ENCODE results near the gene ZYG11B. TPM values are rescaled to one million over a fixed set of nuclear protein-coding genes. Genes with fewer than 3 reads are reported as not detected.

ZYG11B gene
- total RNA-seq, 4 donors from 2014 or later: 42.1 to 72.2 (median 52.2) TPM

DNA sequence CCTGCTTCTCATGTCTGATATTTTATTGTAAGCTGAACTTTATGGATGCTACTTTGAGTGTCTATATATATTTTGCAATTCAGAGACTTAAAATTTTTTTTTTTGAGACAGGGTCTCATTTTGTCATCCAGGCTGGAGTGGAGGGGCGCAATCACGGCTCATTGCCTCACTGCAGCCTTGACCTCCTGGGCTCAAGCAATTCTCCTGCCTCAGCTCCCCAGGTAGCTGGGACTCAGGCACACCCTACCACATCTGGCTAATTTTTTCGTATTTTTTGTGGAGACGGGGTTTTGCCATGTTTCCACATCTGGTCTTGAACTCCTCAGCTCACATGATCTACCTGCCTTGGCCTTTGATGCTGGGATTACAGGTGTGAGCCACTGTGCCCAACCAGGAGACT is 124.7 kb downstream of the ZYG11B start:
- intact Hi-C loops (cut with DNase I): no loop called here
- DNase-seq (ENCODE audit: extremely low spot score): no peak
- WGBS: 82% methylated on average over 4 of the region's 4 CpGs
- Histone ChIP-seq H3K27me3 (peaks cover 0 to 44% (median 0%) of the 10 kb centered on the region in 4 donors), H3K4me1 (no peaks in the 10 kb centered on the region), H3K4me3 (no peak overlapping the region), H3K9me3 (no peaks in the 10 kb centered on the region), H3K36me3 (no peaks in the 10 kb centered on the region), H3K27ac (replicated peaks in 1 of 4) (no peak overlapping the region)
- TF ChIP-seq POLR2AphosphoS5 (IDR thresholded peaks at IDR 0.05): no peak

DNA sequence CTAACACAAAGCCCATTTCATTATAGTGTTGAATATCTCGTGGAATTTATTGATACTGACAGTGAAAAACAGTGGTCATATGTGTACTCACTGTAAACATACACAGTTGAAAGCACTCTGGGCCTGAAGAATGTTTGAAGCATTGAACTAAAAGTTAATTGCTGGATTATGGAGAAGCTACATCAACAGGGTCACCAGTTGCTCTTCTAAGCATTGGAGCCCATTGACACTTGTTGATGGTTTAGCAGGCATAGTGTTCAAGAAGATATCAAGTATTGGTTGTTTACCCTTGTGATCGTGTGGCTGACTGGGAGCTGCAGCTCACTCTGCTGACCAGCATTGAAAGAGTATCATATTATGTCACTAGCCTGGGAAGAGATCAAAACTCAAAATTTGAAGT is 126.6 kb downstream of the ZYG11B start:
- Histone ChIP-seq H3K4me1 (no peaks in the 10 kb centered on the region), H3K27me3 (peaks cover 0 to 27% (median 0%) of the 10 kb centered on the region in 4 donors), H3K27ac (replicated peaks in 1 of 4) (no peak overlapping the region), H3K4me3 (no peak overlapping the region), H3K36me3 (no peaks in the 10 kb centered on the region), H3K9me3 (no peaks in the 10 kb centered on the region)
- DNase-seq (ENCODE audit: extremely low spot score): no peak
- 73% methylated on average over 2 of the region's 2 CpGs for WGBS
- intact Hi-C loops (cut with DNase I): no loop called here
- TF ChIP-seq POLR2AphosphoS5 (IDR thresholded peaks at IDR 0.05) (no peak), POLR2A (IDR thresholded peaks at IDR 0.05; ENCODE audit: low read depth) (no peak), EP300 (IDR thresholded peaks at IDR 0.05) (no peak)
- TF ChIP-seq, protein P1, sequence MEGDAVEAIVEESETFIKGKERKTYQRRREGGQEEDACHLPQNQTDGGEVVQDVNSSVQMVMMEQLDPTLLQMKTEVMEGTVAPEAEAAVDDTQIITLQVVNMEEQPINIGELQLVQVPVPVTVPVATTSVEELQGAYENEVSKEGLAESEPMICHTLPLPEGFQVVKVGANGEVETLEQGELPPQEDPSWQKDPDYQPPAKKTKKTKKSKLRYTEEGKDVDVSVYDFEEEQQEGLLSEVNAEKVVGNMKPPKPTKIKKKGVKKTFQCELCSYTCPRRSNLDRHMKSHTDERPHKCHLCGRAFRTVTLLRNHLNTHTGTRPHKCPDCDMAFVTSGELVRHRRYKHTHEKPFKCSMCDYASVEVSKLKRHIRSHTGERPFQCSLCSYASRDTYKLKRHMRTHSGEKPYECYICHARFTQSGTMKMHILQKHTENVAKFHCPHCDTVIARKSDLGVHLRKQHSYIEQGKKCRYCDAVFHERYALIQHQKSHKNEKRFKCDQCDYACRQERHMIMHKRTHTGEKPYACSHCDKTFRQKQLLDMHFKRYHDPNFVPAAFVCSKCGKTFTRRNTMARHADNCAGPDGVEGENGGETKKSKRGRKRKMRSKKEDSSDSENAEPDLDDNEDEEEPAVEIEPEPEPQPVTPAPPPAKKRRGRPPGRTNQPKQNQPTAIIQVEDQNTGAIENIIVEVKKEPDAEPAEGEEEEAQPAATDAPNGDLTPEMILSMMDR (IDR thresholded peaks at IDR 0.05): no peak

DNA sequence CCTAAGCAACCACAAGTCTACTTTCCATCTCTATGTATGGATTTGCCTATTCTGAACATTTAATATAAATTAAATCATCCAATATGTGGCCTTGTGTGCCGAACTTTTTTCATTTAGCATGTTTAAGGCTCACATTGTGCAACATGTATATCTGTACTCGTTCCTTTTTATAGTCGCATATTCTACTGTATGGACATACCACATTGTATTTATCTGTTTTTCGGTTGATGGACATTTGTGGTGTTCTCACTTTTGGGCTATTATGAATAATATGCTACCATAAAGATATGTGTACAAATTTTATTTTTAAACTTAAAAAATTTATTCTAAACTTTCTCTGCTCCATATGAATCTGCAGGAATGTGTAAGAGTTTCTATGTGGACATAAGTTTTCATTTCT is 129.3 kb downstream of the ZYG11B start:
- H3K4me1 ChIP-seq: no peaks in the 10 kb centered on the region
- 94% methylated on average over 4 of the region's 4 CpGs for WGBS
- no peak for TF ChIP-seq EP300 (IDR thresholded peaks at IDR 0.05)
- H3K4me3 ChIP-seq: no peak overlapping the region
- no peak for DNase-seq (ENCODE audit: extremely low spot score)
- no peak overlapping the region for H3K27ac ChIP-seq (replicated peaks in 1 of 4)
- no peaks in the 10 kb centered on the region for H3K9me3 ChIP-seq
- H3K27me3 ChIP-seq: peaks cover 0 to 7% (median 0%) of the 10 kb centered on the region in 4 donors
- no peaks in the 10 kb centered on the region for H3K36me3 ChIP-seq
- intact Hi-C loops (cut with DNase I): no loop called here

DNA sequence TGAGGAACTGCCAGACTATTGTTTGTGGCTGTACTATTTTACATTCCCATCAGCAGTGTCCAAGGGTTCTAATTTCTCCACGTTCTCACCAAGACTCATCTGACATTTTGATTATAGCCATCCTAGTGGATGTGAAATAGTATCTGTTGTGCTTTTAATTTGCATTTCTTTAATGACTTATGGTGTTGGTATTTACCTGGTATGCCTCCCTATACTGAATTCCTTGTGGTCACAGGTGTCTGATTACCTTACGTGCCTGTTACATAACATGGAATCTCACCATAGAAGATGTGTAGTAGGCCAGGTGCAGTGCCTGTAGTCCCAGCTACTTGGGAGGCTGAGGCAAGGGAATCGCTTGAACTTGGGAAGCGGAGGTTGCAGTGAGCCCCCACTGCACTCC is 129.8 kb downstream of the ZYG11B start:
- no peaks in the 10 kb centered on the region for H3K9me3 ChIP-seq
- no peak overlapping the region for H3K27ac ChIP-seq (replicated peaks in 1 of 4)
- no peaks in the 10 kb centered on the region for H3K4me1 ChIP-seq
- DNase-seq (ENCODE audit: extremely low spot score): no peak
- H3K36me3 ChIP-seq: no peaks in the 10 kb centered on the region
- intact Hi-C loops (cut with DNase I): no loop called here
- peaks cover 0 to 7% (median 0%) of the 10 kb centered on the region in 4 donors for H3K27me3 ChIP-seq
- 93% methylated on average over 4 of the region's 4 CpGs for WGBS
- TF ChIP-seq EP300 (IDR thresholded peaks at IDR 0.05): no peak
- TF ChIP-seq, protein P1 (IDR thresholded peaks at IDR 0.05): no peak
- TF ChIP-seq POLR2A (IDR thresholded peaks at IDR 0.05; ENCODE audit: low read depth): no peak
- TF ChIP-seq POLR2AphosphoS5 (IDR thresholded peaks at IDR 0.05): no peak
- no peak overlapping the region for H3K4me3 ChIP-seq

DNA sequence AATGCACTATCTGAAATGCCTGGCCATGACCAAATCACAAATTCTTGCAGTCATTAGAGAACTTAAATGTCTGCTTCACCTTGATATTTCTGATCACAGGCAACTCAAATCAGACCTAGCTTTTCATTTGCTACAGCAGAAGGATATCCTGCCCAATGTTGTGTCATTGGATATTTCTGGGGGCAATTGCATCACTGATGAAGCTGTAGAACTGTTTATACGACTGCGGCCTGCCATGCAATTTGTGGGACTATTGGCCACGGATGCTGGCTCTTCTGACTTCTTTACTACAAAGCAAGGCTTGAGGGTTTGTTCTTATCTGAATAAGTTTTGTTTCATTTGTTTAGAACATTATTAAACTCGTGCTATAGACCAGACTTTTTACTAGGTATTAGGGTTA is 131.2 kb downstream of the ZYG11B start:
- intact Hi-C loops (cut with DNase I): no loop called here
- DNase-seq (ENCODE audit: extremely low spot score): no peak
- Histone ChIP-seq H3K36me3 (no peaks in the 10 kb centered on the region), H3K9me3 (no peaks in the 10 kb centered on the region), H3K4me3 (no peak overlapping the region), H3K27ac (replicated peaks in 1 of 4) (no peak overlapping the region), H3K4me1 (no peaks in the 10 kb centered on the region), H3K27me3 (no peaks in the 10 kb centered on the region)
- WGBS: 81% methylated on average over 4 of the region's 4 CpGs
- no peak for TF ChIP-seq POLR2A (IDR thresholded peaks at IDR 0.05; ENCODE audit: low read depth)
- TF ChIP-seq EP300 (IDR thresholded peaks at IDR 0.05): no peak
- no peak for TF ChIP-seq POLR2AphosphoS5 (IDR thresholded peaks at IDR 0.05)
- TF ChIP-seq, protein P1 (IDR thresholded peaks at IDR 0.05): no peak

All from esophagus muscularis mucosa (tissue), 4 donors.